ENCODE measurements around the gene KRT80.

The KRT80 gene

GRCh38 chr12:52152905-52153317, 38.9 kb downstream of the KRT80 start:
- DNase-seq (ENCODE audit: low read depth), result no peak

DNA sequence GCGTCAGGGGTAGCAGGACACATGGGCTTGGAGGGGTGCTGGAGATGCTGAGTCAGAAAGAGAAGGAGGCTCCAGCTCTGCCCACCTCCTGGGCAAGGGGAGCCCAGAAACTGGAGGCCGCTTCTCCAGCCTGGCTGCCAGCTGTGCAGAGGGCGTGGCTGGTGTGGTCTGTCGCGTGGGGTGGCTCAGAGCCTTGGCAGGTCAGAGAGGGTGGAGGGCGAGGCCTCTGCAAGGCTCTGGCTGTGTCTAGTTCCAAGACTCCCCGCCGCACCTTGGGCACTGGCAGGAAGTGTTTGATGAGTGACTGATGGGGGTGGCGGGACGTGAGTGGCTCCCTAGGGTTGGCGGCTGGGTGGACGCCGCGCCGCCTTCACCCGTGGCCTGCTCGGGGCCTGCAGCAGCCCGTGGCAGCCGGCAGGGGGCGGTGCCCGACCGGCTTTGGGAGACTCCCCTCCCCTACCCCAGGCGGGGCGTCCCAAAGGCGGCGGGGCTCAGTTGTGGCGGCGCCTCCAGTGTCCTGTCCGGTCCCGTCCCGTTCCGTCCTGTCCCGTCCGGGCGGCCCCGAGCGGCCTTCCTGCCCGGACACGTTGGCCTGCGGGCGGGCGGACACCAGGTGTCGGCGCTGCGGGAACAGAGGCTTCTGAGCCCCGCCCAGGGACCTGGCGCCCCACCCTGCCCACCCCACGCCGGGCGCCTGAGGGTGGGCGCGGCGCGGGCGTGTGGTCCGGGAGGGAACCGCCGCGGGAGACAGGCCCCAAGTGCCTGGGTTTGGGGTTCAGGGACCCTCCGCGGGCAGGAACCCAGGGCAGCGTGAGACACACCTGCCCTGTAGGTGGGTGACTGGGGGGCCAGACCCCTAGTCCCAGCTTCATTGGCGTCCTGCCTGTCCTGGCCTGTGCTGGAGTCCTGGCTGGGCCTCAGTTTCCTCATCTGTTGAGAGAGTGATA, 39.7 kb downstream of the KRT80 start:
- peak; percentile 37 for DNase-seq (ENCODE audit: low read depth)

DNA sequence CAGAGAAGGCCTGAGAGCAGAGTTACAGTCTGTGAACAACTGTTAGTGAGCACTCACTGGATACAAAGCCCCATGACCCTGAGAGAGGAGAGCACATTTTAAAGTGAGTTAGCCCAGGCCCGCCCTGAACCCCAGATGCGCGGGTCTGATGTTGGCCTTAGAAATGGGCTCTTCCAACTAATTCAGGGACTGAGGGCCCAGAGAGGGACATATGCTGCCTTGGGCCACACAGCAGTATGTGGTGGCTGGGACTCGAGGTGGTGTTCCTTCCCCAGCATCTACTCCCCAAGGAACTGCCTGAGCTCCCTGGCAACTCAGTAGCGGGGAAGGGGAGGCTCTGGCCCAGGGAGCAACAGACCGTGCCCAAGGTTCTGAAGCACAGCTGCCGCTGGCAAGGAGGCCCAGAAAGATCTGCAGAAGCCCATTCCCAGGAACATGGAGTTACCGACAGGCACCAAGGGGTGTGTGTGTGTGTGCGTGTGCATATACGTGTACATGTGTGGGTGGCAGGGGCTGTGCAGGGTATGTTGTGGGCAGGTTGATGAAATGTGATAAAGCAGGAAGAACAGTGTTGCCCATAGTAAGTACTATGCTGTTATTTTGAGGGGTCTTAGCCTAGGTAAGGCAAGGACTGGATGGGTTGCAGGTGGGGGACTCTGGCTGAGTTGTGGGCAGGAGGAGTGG, 40.5 kb downstream of the KRT80 start:
- no peak for DNase-seq (ENCODE audit: low read depth)

- DNase-seq (ENCODE audit: low read depth), result no peak
Observed at GRCh38 chr12:52149651-52150241, 42.1 kb downstream of the KRT80 start.

- no peak for DNase-seq (ENCODE audit: low read depth)
Observed at GRCh38 chr12:52149182-52149641, 42.6 kb downstream of the KRT80 start.

GRCh38 chr12:52148464-52149181, 43.2 kb downstream of the KRT80 start:
- DNase-seq (ENCODE audit: low read depth), result no peak

GRCh38 chr12:52147964-52148463, 43.8 kb downstream of the KRT80 start:
- no peak for DNase-seq (ENCODE audit: low read depth)

DNA sequence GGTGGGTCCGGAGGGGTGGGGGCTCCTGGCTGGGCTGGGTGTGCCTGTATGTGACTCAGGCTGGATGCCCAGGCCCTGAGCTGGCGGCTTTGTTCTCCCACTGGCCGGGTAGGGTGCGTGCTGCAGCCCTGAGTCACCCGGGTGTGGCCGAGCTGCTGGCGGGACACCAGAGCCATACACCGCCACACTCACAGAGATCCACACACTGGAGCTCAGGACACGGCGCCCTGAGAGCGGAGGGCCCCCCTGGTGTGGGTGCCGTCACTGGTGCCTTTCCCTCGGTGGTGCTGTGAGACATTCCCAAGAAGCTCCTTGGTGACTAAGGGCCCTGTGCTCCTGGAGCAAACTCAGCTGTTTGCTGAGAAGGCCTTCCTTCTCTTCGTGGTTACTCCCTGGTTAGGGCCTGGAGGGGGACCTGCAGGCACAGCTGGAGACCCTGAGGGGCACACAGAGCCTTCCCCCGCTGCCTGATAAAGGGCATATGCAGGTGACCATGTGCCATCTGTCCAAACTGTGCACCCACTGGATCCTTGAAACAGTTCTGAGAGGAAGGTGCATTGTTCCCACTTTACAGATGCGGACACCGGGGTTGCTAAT, 44.3 kb downstream of the KRT80 start:
- no peak for DNase-seq (ENCODE audit: low read depth)

DNA sequence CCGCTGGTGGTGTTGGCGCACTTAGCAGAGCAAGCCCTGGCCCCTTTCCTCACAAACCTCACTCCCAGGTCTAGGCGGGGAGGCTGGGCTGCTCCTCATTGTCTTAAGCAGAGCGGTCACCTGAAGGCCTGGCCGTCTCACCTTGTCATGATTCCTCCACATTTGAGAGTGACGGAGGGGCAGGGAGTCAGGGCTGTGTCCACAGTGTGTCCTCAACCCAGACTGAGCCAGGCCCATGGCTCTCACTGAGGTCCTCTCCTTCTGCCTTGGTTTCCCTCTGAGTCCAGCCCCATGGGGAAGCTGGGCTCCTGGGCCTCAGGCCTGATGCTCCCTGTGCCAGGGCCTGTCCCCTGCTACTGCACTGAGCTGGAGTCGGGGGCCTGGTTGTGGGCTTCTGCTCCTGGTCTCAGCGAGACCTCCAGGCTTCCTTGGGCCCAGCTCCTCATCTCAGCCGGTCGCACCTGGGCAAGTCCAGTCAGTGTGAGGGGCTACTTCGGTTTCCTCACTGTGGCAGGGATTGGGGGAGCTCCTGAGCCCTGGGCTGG, 44.9 kb downstream of the KRT80 start:
- DNase-seq (ENCODE audit: low read depth), result no peak

- no peak for DNase-seq (ENCODE audit: low read depth)
Observed at GRCh38 chr12:52146089-52146821, 45.6 kb downstream of the KRT80 start.

GRCh38 chr12:52145228-52146088, 46.4 kb downstream of the KRT80 start:
- DNase-seq (ENCODE audit: low read depth), result no peak

DNA sequence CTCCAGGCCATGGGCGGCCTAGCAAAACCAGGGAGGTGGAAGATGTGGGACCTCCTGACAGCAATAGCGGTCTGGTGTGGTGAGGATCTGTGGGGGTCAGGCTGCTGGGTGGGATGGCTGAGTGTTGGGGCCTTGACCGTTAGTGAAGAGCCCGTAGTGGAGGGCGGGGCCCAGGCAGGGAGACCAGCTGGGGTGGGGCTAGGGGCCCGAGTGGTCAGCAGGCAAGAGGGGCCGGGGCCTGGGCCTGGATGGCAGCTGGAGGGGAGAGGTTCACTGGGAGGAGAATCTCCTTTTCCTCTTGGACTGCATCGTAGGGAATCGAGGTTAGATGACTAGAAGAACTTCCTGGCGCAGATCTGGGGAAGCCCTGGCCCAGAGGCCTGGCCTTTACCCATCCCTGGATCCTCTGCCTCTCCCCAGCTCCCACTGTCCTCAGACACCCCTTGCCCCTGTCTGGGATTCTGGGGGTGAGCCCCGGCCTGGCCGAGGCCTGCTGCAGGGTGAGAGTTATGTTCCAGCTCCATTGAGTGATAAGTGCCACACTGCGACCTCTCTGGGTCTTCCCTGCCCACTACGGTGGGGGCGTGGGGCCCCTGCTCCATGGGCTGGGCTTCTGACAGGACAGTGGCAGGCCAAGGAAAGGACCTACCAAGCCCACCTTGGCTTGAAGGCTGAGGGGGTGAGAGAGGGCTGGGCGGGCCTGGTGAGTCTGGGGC, 47.1 kb downstream of the KRT80 start:
- no peak for DNase-seq (ENCODE audit: low read depth)

DNA sequence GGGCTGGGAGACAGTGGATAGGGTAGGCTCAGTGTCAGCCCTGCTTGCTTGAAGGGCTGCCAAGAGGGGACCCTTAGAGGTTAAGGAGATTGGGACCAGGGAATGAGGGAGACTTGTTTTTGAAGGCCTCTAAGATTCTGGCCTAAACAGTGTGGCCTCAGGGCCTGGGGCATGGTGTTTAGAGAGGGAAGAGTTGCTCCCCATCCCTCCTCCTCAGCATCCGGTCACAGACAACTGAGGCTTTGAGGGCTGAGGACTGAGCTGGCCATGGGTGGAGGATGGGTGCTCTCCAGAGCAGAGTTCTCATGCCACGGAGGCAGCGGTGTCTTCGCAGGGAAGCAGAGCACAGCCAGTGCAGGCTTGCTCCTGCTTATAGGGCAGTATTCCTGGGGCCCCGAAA, 49.4 kb downstream of the KRT80 start:
- no peak for DNase-seq (ENCODE audit: low read depth)

GRCh38 chr12:52141875-52142274, 49.9 kb downstream of the KRT80 start:
- DNase-seq (ENCODE audit: low read depth), result no peak

GRCh38 chr12:52141306-52141705, 50.5 kb downstream of the KRT80 start:
- DNase-seq (ENCODE audit: low read depth), result no peak

GRCh38 chr12:52139579-52140062, 52.2 kb downstream of the KRT80 start:
- DNase-seq (ENCODE audit: low read depth), result no peak

DNA sequence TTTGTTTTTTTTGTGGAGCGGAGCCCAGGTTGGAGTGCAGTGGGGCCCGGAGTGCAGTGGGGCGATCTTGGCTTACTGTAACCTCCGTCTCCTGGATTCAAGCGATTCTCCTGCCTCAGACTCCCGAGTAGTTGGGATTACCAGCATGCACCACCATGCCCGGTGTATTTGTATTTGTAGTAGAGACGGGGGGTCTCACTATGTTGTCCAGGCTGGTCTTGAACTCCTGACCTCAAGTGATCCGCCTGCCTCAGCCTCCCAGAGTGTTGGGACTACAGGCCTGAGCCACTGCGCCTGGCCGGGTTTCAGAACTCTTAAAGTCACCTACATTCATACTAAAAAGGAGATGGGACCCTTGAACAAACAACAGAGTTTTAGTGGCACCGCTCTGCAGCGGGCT, 52.7 kb downstream of the KRT80 start:
- DNase-seq (ENCODE audit: low read depth), result no peak

DNA sequence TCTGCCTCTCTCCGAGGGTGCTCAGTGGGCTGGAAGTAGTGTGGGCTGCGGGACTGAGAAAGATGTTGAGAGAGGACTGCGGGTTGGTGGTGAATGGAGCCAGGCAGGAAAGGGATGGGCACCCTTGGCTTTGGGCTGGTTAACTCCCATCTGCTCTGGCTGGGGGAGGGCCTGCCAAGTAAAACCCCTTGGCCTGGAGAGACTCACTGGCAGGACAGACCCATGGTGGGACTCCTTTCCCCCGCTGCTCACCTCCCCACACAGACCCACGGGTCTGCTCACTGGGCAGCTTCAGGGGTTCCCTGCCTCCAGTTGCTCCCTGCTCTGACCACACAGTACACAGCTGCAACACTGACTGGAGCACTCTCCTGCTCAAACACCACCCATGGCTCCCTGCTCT, 54.1 kb downstream of the KRT80 start:
- no peak for DNase-seq (ENCODE audit: low read depth)

- no peak for DNase-seq (ENCODE audit: low read depth)
Observed at GRCh38 chr12:52132754-52133161, 59.1 kb downstream of the KRT80 start.

Measured in stimulated activated CD8-positive, alpha-beta memory T cell treated with anti-CD3 and anti-CD28 coated beads, Interleukin-12 subunit alpha, Interleukin-12 subunit beta, amount 100 ng/mL, for 4 hours (primary cell).